Measurements from ENCODE around the gene IFI30.

- no peak for TF ChIP-seq EZH2 (IDR thresholded peaks at IDR 0.05; ENCODE audit: insufficient read depth, poor library complexity, severe bottlenecking)
- TF ChIP-seq EZH2phosphoT487 (IDR thresholded peaks at IDR 0.05; ENCODE audit: insufficient read depth, low read depth), result no peak
These were observed 18.2 kb upstream of the IFI30 start for GRCh38 chr19:18155095-18156087.
